B cell (primary cell): ENCODE results near the gene OR8A1. TPM values are rescaled to one million over a fixed set of nuclear protein-coding genes. Genes with fewer than 3 reads are reported as not detected.

ENCODE experiments used
- ATAC-seq: fragments of 200-7000 bp; cut with Tn5 transposase; one replicate; pipeline ENCODE4 v1.10.0; 2021; ENCODE audit warnings: low read depth, mild to moderate bottlenecking, moderate number of reproducible peaks, moderate library complexity
- CTCF ChIA-PET: fragments of 350-600 bp; sonication (Branson Sonifier 250); formaldehyde crosslinking; loops from one replicate; lab custom pipeline; 2021; ENCODE audit warnings: antibody characterized with exemption, inconsistent platforms; lab: Charles Lee
- POLR2A ChIA-PET: fragments of 350-600 bp; sonication (Branson Sonifier 250); formaldehyde crosslinking; loops from one replicate; lab custom pipeline; 2021; ENCODE audit warnings: antibody characterized with exemption; lab: Charles Lee
- DNase-seq: peaks from one replicate; pipeline ENCODE4 v3.0.0; 2013
- H2AFZ ChIP-seq: 2 replicates; pipeline ENCODE4 v1.6.1; 2012; ENCODE audit warnings: mild to moderate bottlenecking, low read depth, low read length; ENCODE audit not compliant: insufficient read depth, poor library complexity, severe bottlenecking
- H3K27ac ChIP-seq, 2 donors: 1 replicate in 1 of 2; 2 replicates in 1 of 2; pipeline ENCODE4 v1.5.1; 2012 to 2013; ENCODE audit warnings: low read length in 2 of 2, mild to moderate bottlenecking in 2 of 2, moderate library complexity in 1 of 2
- H3K27me3 ChIP-seq, 4 experiments: fragments of 200-600 bp in 1 of 4; sonication (generic) in 1 of 4; replicated peaks in 1 of 4; 1 replicate in 2 of 4; 2 replicates in 2 of 4; pipeline versions ENCODE4 v1.6.1 to v1.7.0; 2013 to 2016; ENCODE audit warnings: low read length in 3 of 4, mild to moderate bottlenecking in 2 of 4, mixed read lengths in 1 of 4, moderate library complexity in 1 of 4; ENCODE audit not compliant: insufficient read depth in 4 of 4, control insufficient read depth in 3 of 4; ENCODE audit errors: control extremely low read depth in 1 of 4
- H3K36me3 ChIP-seq, 2 experiments: replicated peaks in 1 of 2; 1 replicate in 1 of 2; 2 replicates in 1 of 2; pipeline versions ENCODE4 v1.6.1 to v1.7.1; 2013; ENCODE audit warnings: low read length in 1 of 2; ENCODE audit not compliant: insufficient read depth in 2 of 2, control insufficient read depth in 1 of 2; ENCODE audit errors: control extremely low read depth in 1 of 2, extremely low read depth in 1 of 2
- H3K4me1 ChIP-seq, 2 donors: fragments of 200-600 bp in 1 of 2; sonication (generic) in 1 of 2; 1 replicate in 1 of 2; 2 replicates in 1 of 2; pipeline versions ENCODE4 v1.5.1 to v1.6.1; 2013 to 2017; ENCODE audit warnings: low read length in 2 of 2; ENCODE audit not compliant: control insufficient read depth in 2 of 2, insufficient read depth in 2 of 2
- H3K4me2 ChIP-seq: replicated peaks from 2 replicates; pipeline ENCODE3; 2012; ENCODE audit warnings: mild to moderate bottlenecking, low read depth, low read length; ENCODE audit not compliant: poor library complexity, severe bottlenecking
- H3K4me3 ChIP-seq, 5 experiments: fragments of 200-600 bp in 1 of 5; sonication (generic) in 1 of 5; 1 replicate in 3 of 5; 2 replicates in 2 of 5; pipeline versions ENCODE4 v1.5.1 to v1.7.0; 2011 to 2016; ENCODE audit warnings: low read length in 4 of 5, mild to moderate bottlenecking in 4 of 5, low read depth in 2 of 5, control low read depth in 1 of 5, moderate library complexity in 1 of 5; ENCODE audit not compliant: insufficient read depth in 1 of 5; ENCODE audit errors: control extremely low read depth in 1 of 5, extremely low read depth in 1 of 5
- H3K79me2 ChIP-seq: fragments of 200-600 bp; sonication (generic); one replicate; pipeline ENCODE4 v1.6.0; 2016; ENCODE audit warnings: low read length; ENCODE audit not compliant: control insufficient read depth, insufficient read depth
- H3K9ac ChIP-seq: fragments of 200-600 bp; sonication (generic); 2 replicates; pipeline ENCODE4 v1.6.1; 2017; ENCODE audit warnings: mild to moderate bottlenecking, low read length, moderate library complexity
- H3K9me3 ChIP-seq, 3 donors: one replicate each; pipeline versions ENCODE4 v1.6.1 to v1.7.1; 2013; ENCODE audit warnings: low read length in 2 of 3; ENCODE audit not compliant: control insufficient read depth in 2 of 3, insufficient read depth in 1 of 3; ENCODE audit errors: control extremely low read depth in 1 of 3
- H4K20me1 ChIP-seq: 2 replicates; pipeline ENCODE4 v1.6.0; 2012; ENCODE audit warnings: mild to moderate bottlenecking, low read length; ENCODE audit not compliant: insufficient read depth, control insufficient read depth, poor library complexity, severe bottlenecking
- H3K27ac Mint-ChIP-seq: one replicate; pipeline ENCODE4 v1.8.0; 2021; ENCODE audit warnings: mixed read lengths
- H3K27me3 Mint-ChIP-seq: one replicate; pipeline ENCODE4 v1.8.0; 2021; ENCODE audit warnings: mixed read lengths
- H3K4me1 Mint-ChIP-seq: one replicate; pipeline ENCODE4 v1.8.0; 2021; ENCODE audit warnings: mixed read lengths
- H3K4me3 Mint-ChIP-seq: one replicate; pipeline ENCODE4 v1.8.0; 2021; ENCODE audit warnings: mixed read lengths
- H3K9me3 Mint-ChIP-seq: one replicate; pipeline ENCODE4 v1.8.0; 2022; ENCODE audit warnings: mixed read lengths; ENCODE audit not compliant: insufficient read depth
- CTCF ChIP-seq: fragments of 200-600 bp; IDR thresholded peaks from one replicate; pipeline ENCODE4 v1.8.0; 2022; ENCODE audit warnings: antibody characterized with exemption, mild to moderate bottlenecking
- EZH2 ChIP-seq: IDR thresholded peaks from 2 replicates; pipeline ENCODE4 v1.6.1; 2012; ENCODE audit warnings: borderline replicate concordance, low read depth, mild to moderate bottlenecking, moderate library complexity, low read length; ENCODE audit not compliant: insufficient read depth, poor library complexity, severe bottlenecking
- WGBS: methylation state at CpG from one replicate; pipeline ENCODE4 v1.1.5; 2013; ENCODE audit warnings: missing lambda C conversion rate; ENCODE audit not compliant: insufficient coverage; 5-methylcytosine and 5-hydroxymethylcytosine counted together
- intact Hi-C: fragments of 100-400 bp; cut with micrococcal nuclease; formaldehyde crosslinking; loops from one replicate; pipeline ENCODE4 v1.10.0; 2022
- polyA plus RNA-seq: library from polyadenylated mRNA; depleted of rRNA; stranded (reverse); fragments of >200 nt; gene quantifications from 2 replicates; pipeline ENCODE4 v1.2.3, GENCODE V29; 2012
- total RNA-seq, 2 donors: library from RNA; stranded (reverse); fragments of 120-200 nt in 1 of 2; gene quantifications; 1 replicate in 1 of 2; 2 replicates in 1 of 2; pipeline versions ENCODE4 v1.2.3 to v1.2.4, GENCODE V29; 2013 to 2022

Gene OR8A1
- total and polyA plus RNA-seq, 2 donors (not counting 1 experiment from before 2014, with no cell fraction given): not detected

GRCh38 chr11:124556828-124557227 lies 13.0 kb upstream of the OR8A1 start:
- TF ChIP-seq EZH2: no peak
- TF ChIP-seq CTCF: no peak
- Histone ChIP-seq H4K20me1 (no peaks in the 10 kb centered on the region), H3K27ac (no peak overlapping the region), H3K9me3 (peaks cover 0 to 2% (median 0%) of the 10 kb centered on the region in 3 donors), H3K4me3 (no peak overlapping the region), H3K4me2 (no peak overlapping the region), H3K36me3 (no peaks in the 10 kb centered on the region), H2AFZ (no peak overlapping the region), H3K27me3 (no peaks in the 10 kb centered on the region), H3K4me1 (no peaks in the 10 kb centered on the region), H3K79me2 (no peaks in the 10 kb centered on the region), H3K9ac (no peak overlapping the region)
- ChIA-PET POLR2A (no interaction called here), CTCF (no interaction called here)
- no peak for DNase-seq
- Mint-ChIP-seq H3K4me1 (no peaks in the 10 kb centered on the region), H3K27me3 (peaks cover 4% of the 10 kb centered on the region), H3K4me3 (no peak overlapping the region), H3K27ac (no peak overlapping the region), H3K9me3 (no peaks in the 10 kb centered on the region)
- ATAC-seq: no peak
- WGBS: 83% methylated on average over 2 of the region's 2 CpGs
- intact Hi-C loops: no loop called here

GRCh38 chr11:124570160-124570559 lies 363 bp downstream of the OR8A1 start:
- H4K20me1 ChIP-seq: no peaks in the 10 kb centered on the region
- POLR2A ChIA-PET: no interaction called here
- Mint-ChIP-seq H3K4me1 (no peaks in the 10 kb centered on the region), H3K9me3 (no peaks in the 10 kb centered on the region), H3K27ac (no peak overlapping the region), H3K27me3 (peaks cover 27% of the 10 kb centered on the region), H3K4me3 (no peak overlapping the region)
- no peaks in the 10 kb centered on the region for H3K36me3 ChIP-seq
- no peaks in the 10 kb centered on the region for H3K79me2 ChIP-seq
- H3K4me3 ChIP-seq: no peak overlapping the region
- no peak for ATAC-seq
- no peaks in the 10 kb centered on the region for H3K4me1 ChIP-seq
- WGBS: 89% methylated on average over 6 of the region's 7 CpGs
- no peak overlapping the region for H3K9ac ChIP-seq
- H3K27ac ChIP-seq: no peak overlapping the region
- CTCF ChIA-PET: no interaction called here
- intact Hi-C loops: no loop called here
- peaks cover 0 to 3% (median 0%) of the 10 kb centered on the region in 4 experiments for H3K27me3 ChIP-seq
- H3K9me3 ChIP-seq: no peaks in the 10 kb centered on the region
- DNase-seq: no peak
- no peak overlapping the region for H3K4me2 ChIP-seq
- no peak overlapping the region for H2AFZ ChIP-seq
- TF ChIP-seq CTCF: no peak
- TF ChIP-seq EZH2: no peak
